ENCODE data around the gene NHLH1. TPM values are rescaled to one million over a fixed set of nuclear protein-coding genes. Genes with fewer than 3 reads are reported as not detected.

NHLH1 gene
- total RNA-seq, 3 donors from 2014 or later (not counting 1 experiment from before 2014, with no cell fraction given): 0.13 to 0.16 TPM; not detected in 1

DNA sequence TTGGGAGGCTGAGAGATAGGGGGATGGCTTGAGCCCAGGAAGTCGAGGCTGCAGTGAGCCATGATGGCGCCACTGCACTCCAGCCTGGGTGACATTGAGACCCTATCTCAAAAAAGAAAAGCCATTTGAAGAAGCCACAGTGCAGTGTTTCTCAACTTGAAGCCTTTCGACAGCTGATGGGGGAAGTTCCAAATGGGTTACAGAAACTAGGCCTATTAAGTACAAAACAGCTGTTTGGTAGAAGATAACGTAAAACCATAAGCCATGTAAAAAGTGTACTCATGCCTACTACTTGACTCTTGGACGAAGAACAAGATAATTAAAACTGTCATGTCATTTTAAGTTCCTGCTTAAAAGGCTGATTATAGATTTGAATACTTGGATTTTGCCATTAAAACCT is 40.5 kb upstream of the NHLH1 start:
- peaks cover 90% of the 10 kb centered on the region for H3K36me3 ChIP-seq (ENCODE audit: control insufficient read depth, insufficient read depth, low read length)
- peaks cover 21% of the 10 kb centered on the region for H3K36me3 Mint-ChIP-seq
- no peaks in the 10 kb centered on the region for H3K4me1 ChIP-seq (ENCODE audit: control insufficient read depth, insufficient read depth, low read length)
- intact Hi-C loops (cut with micrococcal nuclease): no loop called here
- no peaks in the 10 kb centered on the region for H3K9me3 Mint-ChIP-seq
- TF ChIP-seq, protein P1, sequence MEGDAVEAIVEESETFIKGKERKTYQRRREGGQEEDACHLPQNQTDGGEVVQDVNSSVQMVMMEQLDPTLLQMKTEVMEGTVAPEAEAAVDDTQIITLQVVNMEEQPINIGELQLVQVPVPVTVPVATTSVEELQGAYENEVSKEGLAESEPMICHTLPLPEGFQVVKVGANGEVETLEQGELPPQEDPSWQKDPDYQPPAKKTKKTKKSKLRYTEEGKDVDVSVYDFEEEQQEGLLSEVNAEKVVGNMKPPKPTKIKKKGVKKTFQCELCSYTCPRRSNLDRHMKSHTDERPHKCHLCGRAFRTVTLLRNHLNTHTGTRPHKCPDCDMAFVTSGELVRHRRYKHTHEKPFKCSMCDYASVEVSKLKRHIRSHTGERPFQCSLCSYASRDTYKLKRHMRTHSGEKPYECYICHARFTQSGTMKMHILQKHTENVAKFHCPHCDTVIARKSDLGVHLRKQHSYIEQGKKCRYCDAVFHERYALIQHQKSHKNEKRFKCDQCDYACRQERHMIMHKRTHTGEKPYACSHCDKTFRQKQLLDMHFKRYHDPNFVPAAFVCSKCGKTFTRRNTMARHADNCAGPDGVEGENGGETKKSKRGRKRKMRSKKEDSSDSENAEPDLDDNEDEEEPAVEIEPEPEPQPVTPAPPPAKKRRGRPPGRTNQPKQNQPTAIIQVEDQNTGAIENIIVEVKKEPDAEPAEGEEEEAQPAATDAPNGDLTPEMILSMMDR (IDR thresholded peaks at IDR 0.05): no peak
- H3K27ac Mint-ChIP-seq: no peak overlapping the region
- no peak for DNase-seq
- no peaks in the 10 kb centered on the region for H3K9me3 ChIP-seq (ENCODE audit: control insufficient read depth, insufficient read depth, low read length)
- H3K27me3 Mint-ChIP-seq (ENCODE audit: low read depth in 2 of 2): no peaks in the 10 kb centered on the region
- H3K4me3 Mint-ChIP-seq: no peak overlapping the region
- no peaks in the 10 kb centered on the region for H3K27me3 ChIP-seq (ENCODE audit: control insufficient read depth, insufficient read depth, low read length)
- 96% methylated on average over 5 of the region's 5 CpGs for WGBS (ENCODE audit: insufficient coverage)
- H3K4me3 ChIP-seq (ENCODE audit: low read length): no peak overlapping the region
- peaks cover 6 to 7% of the 10 kb centered on the region in 2 donors for H3K4me1 Mint-ChIP-seq
- no peak for ATAC-seq
- H3K27ac ChIP-seq (ENCODE audit: low read length): no peak overlapping the region

DNA sequence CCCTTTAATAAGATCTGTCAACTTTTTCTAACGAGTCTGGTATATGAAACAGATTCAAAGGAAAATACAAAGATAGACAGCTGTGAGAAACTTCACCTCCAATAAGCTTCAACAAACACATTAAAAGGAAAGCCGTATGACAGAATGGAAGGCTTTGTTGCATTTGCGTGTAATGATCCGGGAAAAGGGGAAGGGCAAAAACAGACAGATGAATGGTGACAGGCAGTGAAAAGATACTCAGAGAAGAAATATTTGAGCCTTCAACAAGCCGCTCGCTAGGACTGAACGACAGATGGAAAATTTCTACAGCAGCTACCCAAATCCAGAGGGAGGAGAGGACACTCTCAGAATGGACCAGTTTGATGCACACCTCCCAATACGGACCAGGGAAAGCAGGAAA is 38.7 kb upstream of the NHLH1 start:
- Mint-ChIP-seq H3K36me3 (peaks cover 23% of the 10 kb centered on the region), H3K27me3 (ENCODE audit: low read depth in 2 of 2) (no peaks in the 10 kb centered on the region), H3K4me1 (no peaks in the 10 kb centered on the region), H3K9me3 (no peaks in the 10 kb centered on the region), H3K27ac (no peak overlapping the region), H3K4me3 (no peak overlapping the region)
- H3K27me3 ChIP-seq (ENCODE audit: control insufficient read depth, insufficient read depth, low read length): no peaks in the 10 kb centered on the region
- peaks cover 92% of the 10 kb centered on the region for H3K36me3 ChIP-seq (ENCODE audit: control insufficient read depth, insufficient read depth, low read length)
- H3K4me1 ChIP-seq (ENCODE audit: control insufficient read depth, insufficient read depth, low read length): no peaks in the 10 kb centered on the region
- ATAC-seq (no peak), DNase-seq (no peak)
- H3K27ac ChIP-seq (ENCODE audit: low read length): no peak overlapping the region
- no peak overlapping the region for H3K4me3 ChIP-seq (ENCODE audit: low read length)
- TF ChIP-seq, protein P1 (IDR thresholded peaks at IDR 0.05): no peak
- H3K9me3 ChIP-seq (ENCODE audit: control insufficient read depth, insufficient read depth, low read length): no peaks in the 10 kb centered on the region
- WGBS (ENCODE audit: insufficient coverage): 99% methylated on average over 8 of the region's 8 CpGs
- intact Hi-C loops (cut with micrococcal nuclease): no loop called here

GRCh38 chr1:160330119-160330518 is 36.8 kb upstream of the NHLH1 start:
- no peak for DNase-seq
- Mint-ChIP-seq H3K36me3 (peaks cover 29% of the 10 kb centered on the region), H3K4me3 (no peak overlapping the region), H3K4me1 (no peaks in the 10 kb centered on the region), H3K9me3 (no peaks in the 10 kb centered on the region), H3K27me3 (ENCODE audit: low read depth in 2 of 2) (no peaks in the 10 kb centered on the region), H3K27ac (no peak overlapping the region)
- Histone ChIP-seq H3K27ac (ENCODE audit: low read length) (no peak overlapping the region), H3K9me3 (ENCODE audit: control insufficient read depth, insufficient read depth, low read length) (no peaks in the 10 kb centered on the region), H3K27me3 (ENCODE audit: control insufficient read depth, insufficient read depth, low read length) (no peaks in the 10 kb centered on the region), H3K36me3 (ENCODE audit: control insufficient read depth, insufficient read depth, low read length) (peaks cover 96% of the 10 kb centered on the region), H3K4me3 (ENCODE audit: low read length) (no peak overlapping the region), H3K4me1 (ENCODE audit: control insufficient read depth, insufficient read depth, low read length) (no peaks in the 10 kb centered on the region)
- intact Hi-C loops (cut with micrococcal nuclease): no loop called here
- TF ChIP-seq, protein P1 (IDR thresholded peaks at IDR 0.05): no peak
- ATAC-seq: no peak

DNA sequence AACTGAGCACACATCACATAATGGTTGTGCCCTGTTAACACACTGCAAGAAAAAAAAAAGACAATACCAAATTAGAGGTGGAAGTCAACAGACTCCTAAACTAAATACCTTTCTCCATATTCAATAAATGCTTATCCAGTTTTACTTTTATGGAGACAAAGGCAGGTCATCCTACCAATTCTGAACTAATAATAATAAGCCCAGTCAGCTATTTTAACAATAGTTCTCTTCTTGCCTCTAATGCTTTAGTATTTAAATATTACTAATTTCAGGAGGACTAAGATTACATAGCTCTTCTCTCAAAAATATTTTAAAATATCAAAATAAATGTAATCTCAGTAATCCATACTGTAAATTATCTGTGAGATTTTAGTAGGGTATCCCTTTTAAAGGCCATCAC is 34.4 kb upstream of the NHLH1 start:
- Mint-ChIP-seq H3K4me1 (no peaks in the 10 kb centered on the region), H3K27ac (no peak overlapping the region), H3K9me3 (no peaks in the 10 kb centered on the region), H3K36me3 (peaks cover 20% of the 10 kb centered on the region), H3K4me3 (no peak overlapping the region), H3K27me3 (ENCODE audit: low read depth in 2 of 2) (no peaks in the 10 kb centered on the region)
- no peaks in the 10 kb centered on the region for H3K27me3 ChIP-seq (ENCODE audit: control insufficient read depth, insufficient read depth, low read length)
- peaks cover 88% of the 10 kb centered on the region for H3K36me3 ChIP-seq (ENCODE audit: control insufficient read depth, insufficient read depth, low read length)
- intact Hi-C loops (cut with micrococcal nuclease): no loop called here
- H3K4me3 ChIP-seq (ENCODE audit: low read length): no peak overlapping the region
- DNase-seq: no peak
- no peak for ATAC-seq
- TF ChIP-seq, protein P1 (IDR thresholded peaks at IDR 0.05): no peak
- H3K27ac ChIP-seq (ENCODE audit: low read length): no peak overlapping the region
- no peaks in the 10 kb centered on the region for H3K4me1 ChIP-seq (ENCODE audit: control insufficient read depth, insufficient read depth, low read length)
- H3K9me3 ChIP-seq (ENCODE audit: control insufficient read depth, insufficient read depth, low read length): no peaks in the 10 kb centered on the region
